ENCODE measurements around the gene AP2M1. TPM values are rescaled to one million over a fixed set of nuclear protein-coding genes. Genes with fewer than 3 reads are reported as not detected.

AP2M1 gene
- total RNA-seq, 2 donors from 2014 or later = 53.4 to 70.9 TPM

DNA sequence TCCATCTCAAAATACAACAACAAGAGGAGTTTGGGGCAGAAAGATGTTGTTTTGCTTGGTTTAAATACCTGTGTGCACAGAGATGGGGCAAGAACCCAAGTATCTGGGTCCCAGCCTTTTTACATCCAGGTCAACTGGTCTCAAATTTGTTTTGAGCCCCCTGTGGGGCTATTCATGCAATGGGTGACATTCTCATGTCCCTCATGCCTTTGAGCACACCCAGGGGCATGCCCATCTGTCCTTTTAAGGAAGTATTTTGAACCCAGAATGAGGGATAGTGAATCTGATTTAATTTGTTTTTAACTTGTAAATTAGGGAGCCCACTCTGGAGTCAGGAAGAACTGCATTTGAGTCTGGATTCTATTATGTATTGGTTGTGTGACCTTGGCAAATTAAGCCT lies 26.2 kb downstream of the AP2M1 start:
- no peak for TF ChIP-seq POLR2A (IDR thresholded peaks at IDR 0.05)
- TF ChIP-seq, protein P1, sequence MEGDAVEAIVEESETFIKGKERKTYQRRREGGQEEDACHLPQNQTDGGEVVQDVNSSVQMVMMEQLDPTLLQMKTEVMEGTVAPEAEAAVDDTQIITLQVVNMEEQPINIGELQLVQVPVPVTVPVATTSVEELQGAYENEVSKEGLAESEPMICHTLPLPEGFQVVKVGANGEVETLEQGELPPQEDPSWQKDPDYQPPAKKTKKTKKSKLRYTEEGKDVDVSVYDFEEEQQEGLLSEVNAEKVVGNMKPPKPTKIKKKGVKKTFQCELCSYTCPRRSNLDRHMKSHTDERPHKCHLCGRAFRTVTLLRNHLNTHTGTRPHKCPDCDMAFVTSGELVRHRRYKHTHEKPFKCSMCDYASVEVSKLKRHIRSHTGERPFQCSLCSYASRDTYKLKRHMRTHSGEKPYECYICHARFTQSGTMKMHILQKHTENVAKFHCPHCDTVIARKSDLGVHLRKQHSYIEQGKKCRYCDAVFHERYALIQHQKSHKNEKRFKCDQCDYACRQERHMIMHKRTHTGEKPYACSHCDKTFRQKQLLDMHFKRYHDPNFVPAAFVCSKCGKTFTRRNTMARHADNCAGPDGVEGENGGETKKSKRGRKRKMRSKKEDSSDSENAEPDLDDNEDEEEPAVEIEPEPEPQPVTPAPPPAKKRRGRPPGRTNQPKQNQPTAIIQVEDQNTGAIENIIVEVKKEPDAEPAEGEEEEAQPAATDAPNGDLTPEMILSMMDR (IDR thresholded peaks at IDR 0.05) = no peak
- Histone ChIP-seq H3K9me3 (no peaks in the 10 kb centered on the region), H3K36me3 (replicated peaks in 1 of 2; ENCODE audit: insufficient read depth in 1 of 2, low read depth in 2 of 2) (no peaks in the 10 kb centered on the region), H3K27me3 (no peaks in the 10 kb centered on the region), H3K4me1 (peaks cover 6% of the 10 kb centered on the region), H3K4me3 (no peak overlapping the region), H3K27ac (no peak overlapping the region)
- intact Hi-C loops (cut with DNase I) = no loop called here
- ATAC-seq (no peak), DNase-seq (no peak)

DNA sequence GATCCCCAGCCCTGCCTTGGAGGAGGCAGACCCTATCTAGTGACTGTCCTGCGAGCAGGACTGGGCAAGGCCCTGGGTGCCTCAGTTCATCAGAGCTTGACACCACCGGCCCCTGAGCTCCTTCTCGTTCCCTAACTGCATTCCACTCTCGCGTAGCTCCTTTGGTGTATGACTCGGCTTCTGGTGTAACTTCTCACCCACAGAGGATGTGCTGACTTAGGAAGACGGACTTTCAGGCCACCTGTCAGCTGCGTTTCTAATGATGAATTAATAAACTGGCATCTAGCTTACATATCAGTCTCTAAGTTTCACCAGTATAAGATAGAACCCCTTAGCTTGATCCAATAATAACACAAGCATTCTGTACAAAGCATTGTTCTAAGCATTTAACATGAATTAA lies 28.9 kb downstream of the AP2M1 start:
- Histone ChIP-seq H3K4me3 (no peak overlapping the region), H3K4me1 (no peaks in the 10 kb centered on the region), H3K27ac (no peak overlapping the region), H3K9me3 (no peaks in the 10 kb centered on the region), H3K27me3 (no peaks in the 10 kb centered on the region), H3K36me3 (replicated peaks in 1 of 2; ENCODE audit: insufficient read depth in 1 of 2, low read depth in 2 of 2) (no peaks in the 10 kb centered on the region)
- DNase-seq (no peak), ATAC-seq (no peak)
- intact Hi-C loops (cut with DNase I) = no loop called here
- WGBS, 2 donors = 78 to 80% methylated on average over 6 to 8 of the region's 8 CpGs
- no peak for TF ChIP-seq POLR2A (IDR thresholded peaks at IDR 0.05)
- TF ChIP-seq, protein P1 (IDR thresholded peaks at IDR 0.05) = no peak

DNA sequence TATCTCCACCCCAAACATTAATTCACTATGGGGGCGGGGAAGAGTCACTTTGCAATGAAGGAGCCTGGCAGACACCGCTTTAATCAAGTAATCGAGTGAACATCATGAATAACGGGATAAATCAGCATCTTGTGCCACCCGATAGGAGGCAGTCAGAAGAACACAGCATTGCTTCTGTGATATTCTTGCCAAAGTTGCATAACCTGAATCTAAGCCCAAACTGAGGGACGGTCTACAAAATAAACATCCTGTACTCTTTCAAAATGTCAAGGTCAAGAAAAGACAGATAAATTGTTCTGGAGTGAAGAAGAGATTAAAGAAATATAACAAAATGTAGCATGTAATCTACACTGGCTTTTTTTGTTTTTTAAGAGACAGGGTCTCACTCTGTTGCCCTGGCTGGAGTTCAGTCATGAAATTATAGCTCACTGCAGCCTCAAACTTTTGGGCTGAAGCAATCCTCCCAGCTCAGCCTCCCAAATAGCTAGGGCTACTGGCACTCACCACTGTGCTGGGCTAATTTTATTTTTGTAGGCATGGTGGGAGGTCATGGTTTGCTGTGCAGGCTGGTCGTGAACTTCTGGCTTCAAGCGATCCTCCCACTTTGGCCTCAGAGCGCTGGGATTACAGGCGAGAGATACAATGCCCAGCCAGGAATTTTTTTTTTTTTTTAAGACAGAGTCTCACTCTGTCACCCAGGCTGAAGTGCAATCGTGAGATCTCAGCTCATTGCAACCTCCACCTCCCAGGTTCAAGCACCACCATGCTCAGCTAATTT lies 34.7 kb downstream of the AP2M1 start:
- DNase-seq = no peak
- 47 to 49% methylated on average over 11 of the region's 11 CpGs for WGBS, 2 donors
- no peak overlapping the region for H3K27ac ChIP-seq
- H3K9me3 ChIP-seq = no peaks in the 10 kb centered on the region
- ATAC-seq = no peak
- H3K4me1 ChIP-seq = no peaks in the 10 kb centered on the region
- H3K36me3 ChIP-seq (replicated peaks in 1 of 2; ENCODE audit: insufficient read depth in 1 of 2, low read depth in 2 of 2) = no peaks in the 10 kb centered on the region
- no peak overlapping the region for H3K4me3 ChIP-seq
- TF ChIP-seq, protein P1 (IDR thresholded peaks at IDR 0.05) = no peak
- TF ChIP-seq POLR2A (IDR thresholded peaks at IDR 0.05) = no peak
- no peaks in the 10 kb centered on the region for H3K27me3 ChIP-seq
- intact Hi-C loops (cut with DNase I) = no loop called here

DNA sequence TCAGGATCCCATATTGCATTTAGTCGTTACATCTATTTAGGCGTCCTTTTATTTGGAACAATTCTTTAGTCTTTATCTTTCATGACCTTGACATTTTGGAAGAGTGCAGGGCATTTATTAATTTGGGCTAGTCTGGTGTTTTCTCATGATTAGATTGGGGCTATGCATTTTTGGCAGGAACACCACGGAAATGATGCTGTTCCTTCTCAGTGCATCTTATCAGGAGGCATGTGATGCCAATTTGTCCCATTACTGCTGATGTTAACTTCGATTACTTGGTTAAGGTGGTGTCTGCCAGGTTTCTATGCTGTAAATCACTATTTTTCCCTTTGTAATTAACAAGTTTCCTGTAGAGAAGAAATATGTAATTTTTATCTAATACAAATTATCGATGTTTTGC lies 36.6 kb downstream of the AP2M1 start:
- no peaks in the 10 kb centered on the region for H3K27me3 ChIP-seq
- ATAC-seq (no peak), DNase-seq (no peak)
- intact Hi-C loops (cut with DNase I) = no loop called here
- no peak overlapping the region for H3K4me3 ChIP-seq
- H3K9me3 ChIP-seq = no peaks in the 10 kb centered on the region
- 34 to 37% methylated on average over 5 of the region's 5 CpGs for WGBS, 2 donors
- H3K4me1 ChIP-seq = no peaks in the 10 kb centered on the region
- TF ChIP-seq POLR2A (IDR thresholded peaks at IDR 0.05) = no peak
- TF ChIP-seq, protein P1 (IDR thresholded peaks at IDR 0.05) = no peak
- no peak overlapping the region for H3K27ac ChIP-seq
- H3K36me3 ChIP-seq (replicated peaks in 1 of 2; ENCODE audit: insufficient read depth in 1 of 2, low read depth in 2 of 2) = no peaks in the 10 kb centered on the region

DNA sequence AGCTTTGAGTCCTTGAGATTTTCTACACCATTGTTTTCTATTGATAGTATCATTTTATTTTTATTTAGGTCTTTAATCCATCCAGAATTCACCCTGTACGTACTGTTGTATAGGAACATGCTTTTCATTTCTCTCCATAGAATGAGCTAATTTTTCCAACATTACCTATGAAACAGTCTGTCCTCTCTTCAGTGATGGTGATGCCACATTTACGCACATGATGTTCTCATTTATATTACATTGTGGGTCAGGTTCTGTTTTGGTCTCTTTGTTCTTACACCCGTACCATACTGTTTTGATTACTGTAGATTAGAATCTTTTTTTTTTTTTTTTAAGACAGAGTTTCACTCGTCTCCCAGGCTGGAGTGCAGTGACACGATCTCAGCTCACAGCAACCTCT lies 37.1 kb downstream of the AP2M1 start:
- intact Hi-C loops (cut with DNase I) = no loop called here
- H3K4me3 ChIP-seq = no peak overlapping the region

More for the DNA sequence above, 37.1 kb downstream of the AP2M1 start:
- DNase-seq (no peak), ATAC-seq (no peak)
- TF ChIP-seq POLR2A (IDR thresholded peaks at IDR 0.05) = no peak
- TF ChIP-seq, protein P1 (IDR thresholded peaks at IDR 0.05) = no peak
- no peaks in the 10 kb centered on the region for H3K9me3 ChIP-seq
- H3K4me1 ChIP-seq = no peaks in the 10 kb centered on the region
- H3K36me3 ChIP-seq (replicated peaks in 1 of 2; ENCODE audit: insufficient read depth in 1 of 2, low read depth in 2 of 2) = no peaks in the 10 kb centered on the region
- WGBS, 2 donors = 77 to 85% methylated on average over 5 of the region's 5 CpGs
- no peak overlapping the region for H3K27ac ChIP-seq
- no peaks in the 10 kb centered on the region for H3K27me3 ChIP-seq

Measured in body of pancreas (tissue), 4 donors.